H9 (cell line): ENCODE results near the gene EPS15. TPM values are rescaled to one million over a fixed set of nuclear protein-coding genes. Genes with fewer than 3 reads are reported as not detected.

Experiments
- DNase-seq: peaks from one replicate; pipeline ENCODE4 v3.0.0-alpha.2; 2017
- H2AFZ ChIP-seq: one replicate; pipeline ENCODE4 v1.6.1; 2013; ENCODE audit warnings: mild to moderate bottlenecking, low read length, control low read depth, moderate library complexity
- H2AK5ac ChIP-seq: 2 replicates; pipeline ENCODE4 v1.6.1; 2013; ENCODE audit warnings: low read length, control low read depth, mixed read lengths; ENCODE audit not compliant: insufficient read length
- H2BK120ac ChIP-seq: one replicate; pipeline ENCODE4 v1.6.1; 2013; ENCODE audit warnings: low read depth, mild to moderate bottlenecking, low read length, control low read depth, inconsistent platforms; ENCODE audit not compliant: poor library complexity, severe bottlenecking
- H2BK12ac ChIP-seq: 2 replicates; pipeline ENCODE4 v1.6.1; 2013; ENCODE audit warnings: low read length, control low read depth, mixed read lengths, low read depth; ENCODE audit not compliant: insufficient read length
- H2BK15ac ChIP-seq: 2 replicates; pipeline ENCODE4 v1.6.1; 2013; ENCODE audit warnings: low read depth, low read length, control low read depth
- H2BK20ac ChIP-seq: one replicate; pipeline ENCODE4 v1.6.1; 2013; ENCODE audit warnings: low read depth, mild to moderate bottlenecking, low read length, control low read depth, inconsistent platforms; ENCODE audit not compliant: poor library complexity, severe bottlenecking
- H2BK5ac ChIP-seq: 2 replicates; pipeline ENCODE4 v1.6.1; 2013; ENCODE audit warnings: low read length, control low read depth, mixed read lengths; ENCODE audit not compliant: insufficient read length
- H3K14ac ChIP-seq: 2 replicates; pipeline ENCODE4 v1.6.1; 2013; ENCODE audit warnings: low read length, control low read depth; ENCODE audit not compliant: insufficient read depth
- H3K18ac ChIP-seq: 2 replicates; pipeline ENCODE4 v1.6.1; 2013; ENCODE audit warnings: low read depth, mild to moderate bottlenecking, mixed read lengths, low read length, control low read depth; ENCODE audit not compliant: insufficient read length
- H3K23ac ChIP-seq: 2 replicates; pipeline ENCODE4 v1.6.1; 2013; ENCODE audit warnings: low read length, control low read depth, mixed read lengths, low read depth; ENCODE audit not compliant: insufficient read length
- H3K23me2 ChIP-seq: 2 replicates; pipeline ENCODE4 v1.6.1; 2013; ENCODE audit warnings: low read depth, mild to moderate bottlenecking, mixed read lengths, low read length, control low read depth; ENCODE audit not compliant: insufficient read length, poor library complexity, severe bottlenecking
- H3K27ac ChIP-seq: 2 replicates; pipeline ENCODE4 v1.5.1; 2013; ENCODE audit warnings: low read length, control low read depth, mixed read lengths, low read depth; ENCODE audit not compliant: insufficient read length
- H3K27me3 ChIP-seq: 2 replicates; pipeline ENCODE4 v1.6.1; 2013; ENCODE audit warnings: low read length, control low read depth, inconsistent platforms; ENCODE audit not compliant: insufficient read depth
- H3K4ac ChIP-seq: 2 replicates; pipeline ENCODE4 v1.6.1; 2013; ENCODE audit warnings: low read depth, mild to moderate bottlenecking, control low read depth, inconsistent platforms, low read length, moderate library complexity
- H3K4me1 ChIP-seq: 2 replicates; pipeline ENCODE4 v1.6.1; 2013; ENCODE audit warnings: low read length, control low read depth, inconsistent platforms; ENCODE audit not compliant: insufficient read depth
- H3K4me2 ChIP-seq: 2 replicates; pipeline ENCODE4 v1.6.1; 2013; ENCODE audit warnings: low read length, control low read depth, mixed read lengths; ENCODE audit not compliant: insufficient read length, insufficient read depth
- H3K56ac ChIP-seq: 2 replicates; pipeline ENCODE4 v1.6.1; 2013; ENCODE audit warnings: low read depth, mild to moderate bottlenecking, mixed read lengths, low read length, control low read depth; ENCODE audit not compliant: insufficient read length
- H3K79me1 ChIP-seq: 2 replicates; pipeline ENCODE4 v1.6.1; 2013; ENCODE audit warnings: low read depth, mild to moderate bottlenecking, moderate library complexity, low read length, control low read depth, inconsistent platforms; ENCODE audit not compliant: insufficient read depth, poor library complexity, severe bottlenecking
- H3K79me2 ChIP-seq: 2 replicates; pipeline ENCODE4 v1.6.1; 2013; ENCODE audit warnings: low read length, control low read depth, inconsistent platforms; ENCODE audit not compliant: insufficient read depth
- H3K9ac ChIP-seq: 2 replicates; pipeline ENCODE4 v1.6.1; 2013; ENCODE audit warnings: low read length, control low read depth, mixed read lengths; ENCODE audit not compliant: insufficient read length; ENCODE audit errors: extremely low read depth
- H3K9me3 ChIP-seq: one replicate; pipeline ENCODE4 v1.6.1; 2013; ENCODE audit warnings: low read depth, low read length, inconsistent platforms; ENCODE audit not compliant: control insufficient read depth
- H3T11ph ChIP-seq: one replicate; pipeline ENCODE4 v1.6.1; 2013; ENCODE audit warnings: mild to moderate bottlenecking, low read length, control low read depth, inconsistent platforms
- H4K20me1 ChIP-seq: one replicate; pipeline ENCODE4 v1.6.1; 2013; ENCODE audit not compliant: control insufficient read depth, insufficient read length, insufficient read depth
- H4K5ac ChIP-seq: 2 replicates; pipeline ENCODE4 v1.6.1; 2013; ENCODE audit warnings: low read depth, mild to moderate bottlenecking, mixed read lengths, low read length, control low read depth; ENCODE audit not compliant: insufficient read length
- H4K8ac ChIP-seq: replicated peaks from 2 replicates; pipeline ENCODE4 v1.6.1; 2013; ENCODE audit warnings: low read length, control low read depth, mixed read lengths, low read depth; ENCODE audit not compliant: insufficient read length
- H4K91ac ChIP-seq: 2 replicates; pipeline ENCODE4 v1.6.1; 2013; ENCODE audit warnings: low read depth, mild to moderate bottlenecking, moderate library complexity, mixed read lengths, low read length, control low read depth; ENCODE audit not compliant: insufficient read length
- H3K27ac Mint-ChIP-seq, 3 experiments: 2 replicates in 2 of 3; 3 replicates in 1 of 3; pipeline ENCODE4 v1.8.0; 2020 to 2021; ENCODE audit warnings: mixed read lengths in 3 of 3, mild to moderate bottlenecking in 1 of 3, moderate library complexity in 1 of 3
- H3K27me3 Mint-ChIP-seq: 2 replicates; pipeline ENCODE4 v1.8.0; 2021; ENCODE audit warnings: low read depth, mild to moderate bottlenecking, moderate library complexity, mixed read lengths
- H3K36me3 Mint-ChIP-seq, 3 experiments: 2 replicates in 2 of 3; 3 replicates in 1 of 3; pipeline ENCODE4 v1.8.0; 2020 to 2021; ENCODE audit warnings: low read depth in 3 of 3, mixed read lengths in 3 of 3; ENCODE audit not compliant: insufficient read depth in 1 of 3
- H3K4me1 Mint-ChIP-seq, 2 experiments: 2 replicates each; pipeline ENCODE4 v1.8.0; 2020; ENCODE audit warnings: mixed read lengths in 2 of 2
- H3K4me3 Mint-ChIP-seq, 2 experiments: 2 replicates in 1 of 2; 3 replicates in 1 of 2; pipeline ENCODE4 v1.8.0; 2020 to 2021; ENCODE audit warnings: mild to moderate bottlenecking in 2 of 2, mixed read lengths in 2 of 2, moderate library complexity in 1 of 2
- H3K9me3 Mint-ChIP-seq, 2 experiments: 2 replicates in 1 of 2; 3 replicates in 1 of 2; pipeline ENCODE4 v1.8.0; 2020; ENCODE audit warnings: mild to moderate bottlenecking in 2 of 2, mixed read lengths in 2 of 2, moderate library complexity in 1 of 2
- WGBS: extraction: QIAGEN DNeasy Blood & Tissue Kit; methylation state at CpG from one replicate; pipeline ENCODE4 v1.1.7; 2013; ENCODE audit warnings: missing lambda C conversion rate, low lambda C conversion rate, mixed read lengths; ENCODE audit not compliant: insufficient read length; ENCODE audit errors: extremely low coverage; 5-methylcytosine and 5-hydroxymethylcytosine counted together
- total RNA-seq: library from RNA; stranded (reverse); gene quantifications from 2 replicates; pipeline ENCODE4 v1.2.1, GENCODE V29; 2021
- TF ChIP-seq, protein P1 (sequence below): fragments of 200-600 bp; sonication (generic); conservative IDR thresholded peaks from 3 replicates; pipeline ENCODE4 v1.8.0; 2021; ENCODE audit warnings: antibody characterized with exemption, mild to moderate bottlenecking

Gene EPS15
- total RNA-seq, 1 experiment from 2014 or later, result 44.1 TPM

DNA sequence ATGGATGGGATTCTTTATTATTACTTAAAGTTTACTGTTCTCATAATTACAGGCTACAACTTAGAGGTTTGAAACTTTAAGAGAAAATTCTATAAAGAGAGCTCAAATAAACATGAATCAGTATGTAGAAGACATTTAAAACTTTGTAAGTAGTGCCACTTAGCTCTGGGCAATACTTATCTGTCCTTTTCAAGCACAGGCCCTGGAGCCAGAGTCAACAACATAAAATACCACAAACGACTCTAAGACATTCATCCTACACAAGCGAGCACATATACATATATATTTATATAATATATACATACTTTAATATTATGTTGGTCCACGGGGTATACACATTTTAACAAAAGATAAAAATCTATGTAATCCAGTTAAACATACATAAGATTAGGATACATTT, 164.7 kb downstream of the EPS15 start:
- Histone ChIP-seq H3K4me2 (no peak overlapping the region), H3K79me1 (no peaks in the 10 kb centered on the region), H3K4ac (no peak overlapping the region), H3K4me1 (no peaks in the 10 kb centered on the region; the same call in 1 of the 2 replicates), H3K56ac (no peak overlapping the region), H3K14ac (no peak overlapping the region), H2BK15ac (no peak overlapping the region), H4K5ac (no peak overlapping the region), H3T11ph (no peak overlapping the region), H3K9me3 (no peaks in the 10 kb centered on the region), H4K8ac (no peak overlapping the region), H3K27ac (no peak overlapping the region), H3K18ac (no peak overlapping the region), H2BK20ac (no peak overlapping the region), H4K20me1 (no peaks in the 10 kb centered on the region), H3K23me2 (no peaks in the 10 kb centered on the region), H2AK5ac (no peak overlapping the region), H2BK120ac (no peak overlapping the region), H3K9ac (no peak overlapping the region), H4K91ac (no peak overlapping the region), H2AFZ (no peak overlapping the region), H3K23ac (no peak overlapping the region), H3K79me2 (no peaks in the 10 kb centered on the region; the same call in 1 of the 2 replicates), H3K27me3 (no peaks in the 10 kb centered on the region), H2BK12ac (no peak overlapping the region), H2BK5ac (no peak overlapping the region)
- Mint-ChIP-seq H3K27me3 (no peaks in the 10 kb centered on the region), H3K4me3 (no peak overlapping the region), H3K36me3 (peaks cover 3 to 13% (median 11%) of the 10 kb centered on the region in 3 experiments; a peak in 6 of 7 replicates), H3K27ac (no peak overlapping the region), H3K4me1 (no peaks in the 10 kb centered on the region; a peak in 1 of 4 replicates), H3K9me3 (no peaks in the 10 kb centered on the region)
- WGBS, result no CpG with 5 or more reads among the region's 3 CpGs
- TF ChIP-seq, protein P1, sequence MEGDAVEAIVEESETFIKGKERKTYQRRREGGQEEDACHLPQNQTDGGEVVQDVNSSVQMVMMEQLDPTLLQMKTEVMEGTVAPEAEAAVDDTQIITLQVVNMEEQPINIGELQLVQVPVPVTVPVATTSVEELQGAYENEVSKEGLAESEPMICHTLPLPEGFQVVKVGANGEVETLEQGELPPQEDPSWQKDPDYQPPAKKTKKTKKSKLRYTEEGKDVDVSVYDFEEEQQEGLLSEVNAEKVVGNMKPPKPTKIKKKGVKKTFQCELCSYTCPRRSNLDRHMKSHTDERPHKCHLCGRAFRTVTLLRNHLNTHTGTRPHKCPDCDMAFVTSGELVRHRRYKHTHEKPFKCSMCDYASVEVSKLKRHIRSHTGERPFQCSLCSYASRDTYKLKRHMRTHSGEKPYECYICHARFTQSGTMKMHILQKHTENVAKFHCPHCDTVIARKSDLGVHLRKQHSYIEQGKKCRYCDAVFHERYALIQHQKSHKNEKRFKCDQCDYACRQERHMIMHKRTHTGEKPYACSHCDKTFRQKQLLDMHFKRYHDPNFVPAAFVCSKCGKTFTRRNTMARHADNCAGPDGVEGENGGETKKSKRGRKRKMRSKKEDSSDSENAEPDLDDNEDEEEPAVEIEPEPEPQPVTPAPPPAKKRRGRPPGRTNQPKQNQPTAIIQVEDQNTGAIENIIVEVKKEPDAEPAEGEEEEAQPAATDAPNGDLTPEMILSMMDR, result no peak
- DNase-seq, result no peak
